Inferior parietal cortex (tissue), 1 donor: Measurements from ENCODE around the gene BFSP1.

Experiments used
- DNase-seq: peaks from one replicate; pipeline ENCODE4 v3.0.0-alpha.2; 2016; ENCODE audit errors: extremely low spot score

BFSP1 gene

GRCh38 chr20:17520583-17520982, 10.6 kb downstream of the BFSP1 start:
- no peak for DNase-seq

- DNase-seq, result no peak
These were observed 11.4 kb downstream of the BFSP1 start for GRCh38 chr20:17519606-17520285.

GRCh38 chr20:17518339-17519052, 12.7 kb downstream of the BFSP1 start:
- DNase-seq, result no peak

- DNase-seq, result no peak
These were observed 16.1 kb downstream of the BFSP1 start for GRCh38 chr20:17515053-17515452.

GRCh38 chr20:17513939-17514338, 17.2 kb downstream of the BFSP1 start:
- DNase-seq, result no peak

- DNase-seq, result no peak
These were observed 19.8 kb downstream of the BFSP1 start for GRCh38 chr20:17511401-17511800.

DNA sequence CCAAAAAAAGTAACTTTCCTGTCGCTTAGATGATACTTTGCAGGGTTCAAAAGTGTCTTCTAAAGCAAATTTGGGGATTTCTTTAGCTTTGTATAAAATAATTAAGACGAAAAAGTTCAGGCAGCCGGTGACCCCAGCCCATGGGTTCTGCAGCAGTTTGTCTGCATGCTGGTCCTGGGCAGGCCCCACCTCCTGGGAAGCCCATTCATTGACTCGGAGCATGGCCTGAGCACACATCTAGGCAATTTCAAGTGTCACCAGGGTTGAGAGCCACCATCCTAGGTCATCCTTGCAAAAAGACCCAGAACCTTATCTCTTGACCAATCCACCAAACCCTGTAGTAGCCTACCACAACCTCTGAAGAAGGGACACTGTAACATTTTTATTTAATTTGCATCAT, 20.6 kb downstream of the BFSP1 start:
- no peak for DNase-seq

DNA sequence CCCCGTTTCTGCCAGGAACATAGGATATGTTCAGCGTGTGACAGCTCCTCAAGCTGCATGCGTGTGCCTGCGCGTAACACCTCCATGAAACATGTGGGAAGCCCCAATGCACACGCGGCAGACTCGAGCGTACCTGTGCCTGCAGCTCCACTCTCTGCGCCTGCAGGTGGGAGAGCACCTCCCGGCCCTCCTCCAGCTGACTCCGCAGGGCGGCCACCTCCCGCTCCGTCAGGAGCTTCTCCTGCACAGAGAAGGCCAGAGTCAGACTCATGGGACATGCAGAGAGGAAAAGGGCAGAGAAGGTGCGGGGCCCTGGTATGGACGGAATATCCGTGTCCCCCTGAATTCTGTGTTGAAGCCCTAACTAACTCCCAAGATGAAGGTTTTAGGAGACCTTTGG, 22.4 kb downstream of the BFSP1 start:
- DNase-seq, result no peak

DNA sequence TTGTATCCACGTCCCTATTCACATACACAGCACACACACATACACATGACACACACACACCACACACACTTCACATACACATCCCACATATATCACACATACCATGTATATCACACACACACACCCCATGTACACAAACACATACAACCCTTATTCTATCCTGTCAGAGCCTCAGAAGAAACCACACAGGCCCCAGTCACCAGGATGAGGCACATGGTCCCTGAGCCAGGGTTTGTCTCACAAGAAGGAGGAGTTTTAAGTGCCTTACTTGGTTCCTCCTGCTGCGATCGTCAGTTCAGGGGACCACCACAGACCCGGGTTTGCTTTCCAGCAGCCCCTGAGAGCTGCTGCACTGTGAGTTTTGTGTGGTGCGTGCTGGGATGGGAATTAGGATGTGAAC, 23.6 kb downstream of the BFSP1 start:
- no peak for DNase-seq

- no peak for DNase-seq
These were observed 24.1 kb downstream of the BFSP1 start for GRCh38 chr20:17507032-17507431.

DNA sequence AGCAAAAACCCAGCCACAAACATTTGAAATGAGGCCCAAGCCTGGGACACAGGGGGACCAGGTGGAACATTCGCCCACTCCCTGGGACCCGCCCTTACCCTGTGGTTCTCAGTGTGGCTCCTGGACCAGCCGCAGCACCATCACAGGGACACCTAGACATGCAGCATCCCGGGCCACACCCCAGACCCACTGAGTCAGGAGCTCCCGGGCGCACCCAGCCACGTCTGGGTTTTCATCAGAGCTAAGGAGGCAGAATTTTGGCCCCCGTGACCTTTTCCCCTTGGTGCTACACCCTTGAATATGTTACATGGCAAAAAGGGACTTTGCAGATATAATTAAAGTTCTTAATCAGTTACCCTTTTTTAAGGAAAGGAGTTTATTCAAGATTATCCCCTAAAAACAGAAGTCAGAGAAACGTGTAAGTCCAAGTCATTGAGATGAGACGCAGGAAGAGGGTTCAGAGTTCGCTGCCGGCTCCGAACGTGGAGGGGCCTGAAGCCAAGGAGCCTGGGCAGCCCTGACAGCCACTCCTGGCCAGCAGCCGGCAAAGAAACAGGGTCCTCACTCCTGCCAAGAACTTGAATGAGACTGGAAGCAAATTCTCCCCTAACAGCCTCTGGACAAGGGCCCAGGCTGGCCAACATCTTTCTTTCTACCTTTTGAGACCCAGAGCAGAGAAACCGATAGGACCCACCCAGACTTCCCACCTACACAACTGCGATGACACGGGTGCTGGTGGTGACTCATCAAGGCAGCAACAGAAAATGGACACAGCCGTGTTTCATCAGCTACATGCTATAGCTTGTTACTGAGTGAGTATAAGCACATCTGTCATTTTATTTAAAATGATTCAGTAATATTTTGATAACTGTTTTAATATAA, 25.3 kb downstream of the BFSP1 start:
- no peak for DNase-seq

DNA sequence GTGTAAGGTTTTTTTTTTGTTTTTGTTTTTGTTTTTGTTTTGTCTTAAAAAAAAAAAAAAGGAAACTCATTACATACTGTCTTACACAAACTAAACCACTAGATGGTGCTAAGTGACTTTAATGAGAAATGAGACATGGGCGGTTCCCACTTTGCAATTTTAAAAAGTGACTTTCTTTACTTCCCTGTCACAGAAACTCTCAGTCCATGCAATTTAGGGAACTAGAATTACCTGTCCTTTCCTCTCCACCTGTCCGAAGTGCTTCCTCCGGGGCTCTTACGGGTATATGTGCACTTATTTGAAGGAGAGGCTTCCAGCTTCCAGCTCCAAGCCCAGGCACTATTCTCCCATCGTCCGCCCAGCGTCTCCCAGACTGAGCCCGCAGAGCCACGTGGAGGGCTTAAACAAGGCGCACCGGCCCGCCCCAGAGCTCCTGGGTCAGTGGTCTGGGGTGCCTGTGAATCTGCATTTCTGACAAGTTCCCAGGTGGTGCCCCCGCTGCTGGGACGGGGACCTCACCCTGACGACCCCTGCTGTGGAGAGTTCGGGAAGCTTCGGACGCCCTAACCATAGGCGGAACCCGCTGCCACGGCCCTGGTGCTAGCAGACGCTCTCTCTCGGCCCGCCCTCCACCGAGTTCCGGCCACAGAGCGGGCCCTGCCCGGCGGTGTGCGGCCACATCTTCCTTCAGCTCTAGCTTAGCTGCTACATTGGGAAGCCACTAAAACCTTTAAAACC, 26.1 kb downstream of the BFSP1 start:
- peak; percentile 77 for DNase-seq

DNA sequence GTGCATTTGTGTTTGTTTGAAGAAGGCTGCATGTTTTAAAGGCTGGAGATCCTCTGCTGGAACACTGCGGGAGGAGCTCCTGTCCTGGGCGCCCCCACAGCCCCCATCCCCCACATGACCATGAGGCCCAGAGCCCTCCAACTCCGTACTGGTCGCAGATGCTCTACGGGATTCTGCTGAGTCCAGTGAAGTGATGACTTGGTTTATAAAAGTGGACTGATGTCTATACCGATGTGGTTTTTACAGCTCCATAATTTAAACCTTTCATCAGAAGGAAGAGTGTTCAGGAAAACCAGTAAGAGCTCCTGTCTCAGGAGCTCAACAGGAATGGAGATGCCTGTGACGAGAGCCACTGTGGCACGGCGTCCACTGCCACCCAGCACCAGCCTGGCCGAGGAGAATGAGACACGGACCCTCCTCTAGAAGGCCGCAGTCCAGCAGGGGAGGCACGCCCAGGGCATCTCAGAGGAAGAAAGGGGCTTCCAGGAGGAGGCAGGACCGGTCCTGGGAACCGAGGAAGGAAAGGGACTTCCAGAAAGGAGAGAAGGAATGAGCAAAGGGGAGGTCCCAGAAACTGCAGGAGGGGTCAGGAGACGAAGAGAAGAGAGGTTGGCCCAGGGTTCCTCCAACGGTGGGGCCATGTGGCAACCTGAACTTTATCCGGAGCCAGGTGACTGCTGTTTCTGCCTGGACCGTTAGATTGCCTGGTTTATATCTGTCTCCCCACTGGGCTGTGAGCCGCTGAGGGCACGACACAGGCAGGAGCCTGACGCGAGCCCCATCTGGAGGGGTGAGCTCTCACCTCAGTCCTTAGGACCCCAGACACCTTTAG, 26.9 kb downstream of the BFSP1 start:
- DNase-seq, result no peak

DNA sequence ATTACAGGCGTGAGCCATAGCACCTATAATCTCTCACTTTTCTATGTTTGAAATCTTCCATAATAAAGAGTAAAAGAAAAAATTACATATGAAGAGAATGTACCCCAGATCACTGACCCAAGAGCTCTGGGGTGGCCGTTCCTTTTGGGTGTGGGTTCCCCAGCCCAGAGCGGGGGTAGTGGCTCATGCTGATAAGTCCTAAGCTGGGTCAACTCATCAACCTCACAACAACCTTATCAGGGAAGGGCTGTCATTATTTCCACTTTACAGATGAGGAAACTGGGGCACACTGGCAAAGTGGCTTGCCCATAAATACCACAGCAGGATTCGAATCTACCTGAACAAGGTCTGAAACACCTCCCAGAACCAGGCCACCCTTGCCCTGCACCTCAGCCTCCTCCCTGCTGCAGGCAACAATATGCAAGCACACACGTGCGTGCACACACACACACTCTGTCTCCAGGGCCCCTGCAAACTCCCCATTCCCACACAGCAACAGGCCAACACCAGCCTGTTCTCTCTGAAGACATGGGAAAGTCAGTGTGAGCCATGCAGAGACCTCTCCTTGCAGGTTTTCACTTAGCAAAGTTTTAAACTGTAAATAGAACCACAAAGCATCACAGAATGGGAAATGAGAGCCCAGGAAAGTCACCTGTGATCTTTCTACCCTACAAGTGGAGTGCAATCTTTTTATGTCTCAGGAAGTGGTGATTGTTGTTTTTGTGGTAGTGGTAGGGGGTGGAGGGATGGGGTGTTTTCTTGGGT, 27.7 kb downstream of the BFSP1 start:
- DNase-seq, result no peak

DNA sequence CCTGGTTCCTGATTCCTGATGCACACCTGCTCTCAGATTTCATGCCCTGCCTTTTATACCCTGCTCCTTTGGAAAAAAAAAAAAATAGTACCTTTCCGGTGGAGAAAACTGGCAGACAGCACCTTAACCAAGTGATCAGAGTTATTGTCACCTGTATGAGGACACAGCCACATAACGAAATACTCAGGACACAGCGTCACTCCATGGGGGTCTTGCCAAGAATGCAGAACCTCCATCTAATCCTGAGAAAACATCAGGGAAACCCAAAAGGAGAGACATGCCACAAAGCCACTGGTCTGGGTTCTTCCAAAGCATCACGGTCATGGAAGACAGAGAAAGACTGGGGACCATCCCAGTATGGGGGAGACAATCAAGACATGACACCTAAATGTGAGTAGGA, 29.1 kb downstream of the BFSP1 start:
- DNase-seq, result no peak

- no peak for DNase-seq
These were observed 29.5 kb downstream of the BFSP1 start for GRCh38 chr20:17501701-17502100.

- DNase-seq, result no peak
These were observed 30.4 kb downstream of the BFSP1 start for GRCh38 chr20:17500826-17501225.

GRCh38 chr20:17500271-17500670, 30.9 kb downstream of the BFSP1 start:
- no peak for DNase-seq

- no peak for DNase-seq
These were observed 32.1 kb downstream of the BFSP1 start for GRCh38 chr20:17499041-17499440.

DNA sequence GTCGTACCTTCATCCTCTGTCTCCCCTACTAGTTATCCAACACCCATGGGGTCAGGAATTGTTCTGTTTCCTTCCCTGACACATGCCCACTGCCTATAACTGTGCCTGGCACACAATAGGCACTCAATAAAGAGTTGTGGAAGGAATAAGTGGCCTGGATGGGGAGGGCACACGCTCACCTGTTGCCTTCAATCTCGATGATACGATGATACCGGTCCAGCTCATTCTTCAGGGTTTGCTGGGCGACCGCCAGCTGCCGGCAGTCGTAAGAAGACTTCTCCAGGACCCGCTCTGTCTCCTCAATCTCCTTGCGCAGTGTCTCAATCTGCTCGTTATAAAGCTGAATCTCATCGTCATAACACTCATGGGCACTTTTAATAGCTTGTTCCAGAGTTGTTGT, 32.5 kb downstream of the BFSP1 start:
- no peak for DNase-seq
